Large intestine (tissue), 3 donors: ENCODE measurements around the gene EDN2. TPM values are rescaled to one million over a fixed set of nuclear protein-coding genes. Genes with fewer than 3 reads are reported as not detected.

Experiments
- DNase-seq, 2 donors: peaks; one replicate each; pipeline versions ENCODE4 v3.0.0 to v3.0.0-alpha.2; 2013
- H3K27ac ChIP-seq: one replicate; pipeline ENCODE4 v1.5.1; 2013; ENCODE audit warnings: low read length
- H3K27me3 ChIP-seq: 2 replicates; pipeline ENCODE4 v1.6.1; 2013; ENCODE audit warnings: low read length; ENCODE audit not compliant: control insufficient read depth, insufficient read depth
- H3K36me3 ChIP-seq: 2 replicates; pipeline ENCODE4 v1.6.1; 2013; ENCODE audit warnings: low read length; ENCODE audit not compliant: control insufficient read depth, insufficient read depth
- H3K4me1 ChIP-seq: one replicate; pipeline ENCODE4 v1.6.1; 2013; ENCODE audit warnings: low read length; ENCODE audit not compliant: control insufficient read depth, insufficient read depth
- H3K4me3 ChIP-seq: one replicate; pipeline ENCODE4 v1.5.1; 2013; ENCODE audit warnings: low read length
- H3K9me3 ChIP-seq: one replicate; pipeline ENCODE4 v1.6.1; 2013; ENCODE audit warnings: mild to moderate bottlenecking, low read depth, low read length, moderate library complexity; ENCODE audit not compliant: control insufficient read depth
- WGBS: methylation state at CpG from one replicate; pipeline ENCODE4 v1.1.5; 2013; ENCODE audit warnings: low lambda C conversion rate; ENCODE audit not compliant: insufficient coverage; 5-methylcytosine and 5-hydroxymethylcytosine counted together
- polyA plus RNA-seq: library from polyadenylated mRNA; unstranded; fragments of 120-200 nt; gene quantifications from one replicate; pipeline ENCODE4 v1.2.1, GENCODE V29; 2013

Gene EDN2
- polyA plus RNA-seq, 1 donor, result 0.51 TPM

DNA sequence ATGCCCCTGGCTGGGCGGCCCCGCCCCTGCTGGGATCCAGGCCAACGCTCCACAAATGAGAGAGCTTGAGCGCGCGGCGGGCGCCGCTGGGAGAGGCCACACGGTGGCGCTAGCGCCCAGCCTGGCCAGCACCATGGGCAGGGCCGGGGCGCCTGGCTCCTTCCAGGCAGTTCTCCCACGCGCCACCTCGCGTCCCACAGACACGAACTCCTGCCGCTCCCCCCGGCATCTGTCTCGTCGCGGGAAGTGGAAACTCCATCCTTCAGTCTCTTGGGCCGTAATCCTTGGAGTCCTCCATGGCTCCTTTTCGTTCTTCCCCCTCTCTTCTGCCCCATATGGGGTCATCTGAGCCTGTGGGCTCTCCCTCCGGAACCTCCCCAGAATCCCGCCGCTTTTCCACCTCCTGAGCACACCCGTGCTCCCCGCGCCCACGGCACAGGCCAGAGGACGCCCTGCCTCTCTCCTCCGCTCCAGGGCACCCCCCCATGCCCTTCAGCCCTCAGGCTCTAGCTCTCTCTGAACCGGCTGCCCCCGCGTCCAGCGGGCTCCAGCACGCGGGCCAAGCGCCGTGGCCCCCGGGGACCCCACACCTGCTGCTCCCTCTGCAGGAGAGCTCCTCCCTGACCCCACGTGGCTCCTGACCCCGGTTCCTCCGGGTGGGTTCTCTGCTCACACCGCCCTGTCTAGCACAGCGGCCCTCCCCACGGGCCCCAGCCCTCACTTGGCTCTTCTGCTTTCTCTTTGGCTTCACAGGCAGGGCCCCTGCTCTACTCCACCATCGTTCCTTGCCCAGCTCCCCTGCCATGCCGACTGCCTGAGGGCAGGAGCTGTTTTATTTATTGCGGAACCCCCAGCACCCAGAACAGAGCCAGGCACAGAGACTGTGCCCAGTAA, 31.9 kb upstream of the EDN2 start:
- peak; percentile 92 to 95 for DNase-seq
- H3K9me3 ChIP-seq, result peaks cover 3% of the 10 kb centered on the region
- H3K36me3 ChIP-seq, result no peaks in the 10 kb centered on the region
- H3K27ac ChIP-seq, result peak overlapping the region; percentile 88
- peaks cover 29% of the 10 kb centered on the region for H3K4me1 ChIP-seq
- peak overlapping the region; percentile 50 for H3K4me3 ChIP-seq
- WGBS, result no CpG with 5 or more reads among the region's 53 CpGs
- H3K27me3 ChIP-seq, result no peaks in the 10 kb centered on the region

DNA sequence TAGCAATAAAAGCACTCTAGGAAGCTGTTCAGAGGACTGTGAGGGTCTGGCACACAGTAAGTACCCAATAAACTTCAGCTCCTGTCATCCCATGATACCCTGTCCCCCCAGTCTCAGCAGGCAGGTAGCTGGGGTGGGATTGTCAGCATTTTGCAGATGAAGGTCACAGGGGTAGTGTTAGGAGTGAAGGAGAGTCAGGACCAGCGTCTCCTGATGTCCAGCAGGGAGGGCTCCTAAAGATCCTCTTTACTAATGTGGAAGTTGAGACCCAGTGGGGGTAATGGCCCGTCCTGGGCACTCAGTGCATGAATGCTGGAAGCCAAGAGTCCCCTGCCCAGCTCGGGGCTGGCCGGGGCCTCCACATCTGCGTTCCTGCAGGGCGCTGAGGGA, 31.3 kb upstream of the EDN2 start:
- WGBS, result no CpG with 5 or more reads among the region's 6 CpGs

DNA sequence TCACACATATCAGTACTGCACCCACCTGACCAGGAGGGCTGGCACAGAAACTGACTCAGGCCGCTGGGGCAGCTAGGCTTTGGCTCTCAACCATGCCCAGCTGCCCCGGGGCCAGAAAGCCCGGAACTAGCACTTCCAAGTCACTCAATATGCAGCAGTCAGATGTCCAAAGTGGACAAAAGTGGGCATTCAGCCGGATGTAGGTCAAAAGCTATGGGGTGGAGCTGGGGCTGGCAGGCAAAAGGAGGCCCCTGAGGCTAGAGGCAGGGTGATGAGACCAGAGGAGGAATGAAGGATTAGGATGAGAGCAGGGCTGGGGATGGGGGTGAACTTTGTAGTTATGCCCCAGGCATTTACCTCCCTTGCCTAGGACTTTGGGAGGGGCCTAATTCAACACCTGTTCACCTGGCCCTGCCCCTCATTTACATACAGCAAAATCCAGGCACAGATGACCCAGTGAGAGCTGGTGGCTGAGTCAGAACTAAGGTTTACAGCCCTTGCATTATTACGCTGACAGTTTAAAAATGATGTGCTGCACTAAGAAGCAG, 30.7 kb upstream of the EDN2 start:
- Histone ChIP-seq H3K36me3 (no peaks in the 10 kb centered on the region), H3K4me3 (no peak overlapping the region), H3K27ac (peak overlapping the region; percentile 88), H3K4me1 (peaks cover 29% of the 10 kb centered on the region), H3K9me3 (peaks cover 3% of the 10 kb centered on the region), H3K27me3 (no peaks in the 10 kb centered on the region)
- DNase-seq, result peak; percentile 77 to 91
- WGBS, result no CpG with 5 or more reads among the region's 5 CpGs

More for the DNA sequence above, 31.3 kb upstream of the EDN2 start:
- Histone ChIP-seq H3K27ac (peak overlapping the region; percentile 88), H3K9me3 (peaks cover 3% of the 10 kb centered on the region), H3K4me1 (peaks cover 29% of the 10 kb centered on the region), H3K4me3 (no peak overlapping the region), H3K36me3 (no peaks in the 10 kb centered on the region), H3K27me3 (no peaks in the 10 kb centered on the region)
- DNase-seq, result no peak

DNA sequence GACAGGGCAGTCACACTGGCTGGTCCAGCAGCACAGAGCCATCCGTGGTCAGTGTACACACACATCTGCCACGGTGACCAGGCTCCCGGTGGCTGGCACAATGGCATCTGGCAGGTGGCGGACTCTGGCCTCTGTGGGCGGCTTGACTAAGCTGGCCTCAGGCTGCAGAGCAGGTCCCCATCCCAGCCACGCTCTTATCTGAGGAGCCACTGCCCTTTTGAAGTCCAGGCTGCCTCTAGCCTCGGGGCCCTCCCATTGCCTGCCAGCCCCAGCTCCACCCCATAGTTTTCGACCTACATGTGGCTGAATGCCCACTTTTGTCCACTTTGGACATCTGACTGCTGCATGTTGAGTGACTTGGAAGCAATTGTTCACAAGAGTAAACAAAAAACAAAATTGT, 29.9 kb upstream of the EDN2 start:
- WGBS, result no CpG with 5 or more reads among the region's 8 CpGs
- Histone ChIP-seq H3K4me1 (peaks cover 29% of the 10 kb centered on the region), H3K27me3 (no peaks in the 10 kb centered on the region), H3K27ac (peak overlapping the region; percentile 88), H3K36me3 (no peaks in the 10 kb centered on the region), H3K4me3 (no peak overlapping the region), H3K9me3 (peaks cover 3% of the 10 kb centered on the region)
- DNase-seq, result peak; percentile 76 to 85

DNA sequence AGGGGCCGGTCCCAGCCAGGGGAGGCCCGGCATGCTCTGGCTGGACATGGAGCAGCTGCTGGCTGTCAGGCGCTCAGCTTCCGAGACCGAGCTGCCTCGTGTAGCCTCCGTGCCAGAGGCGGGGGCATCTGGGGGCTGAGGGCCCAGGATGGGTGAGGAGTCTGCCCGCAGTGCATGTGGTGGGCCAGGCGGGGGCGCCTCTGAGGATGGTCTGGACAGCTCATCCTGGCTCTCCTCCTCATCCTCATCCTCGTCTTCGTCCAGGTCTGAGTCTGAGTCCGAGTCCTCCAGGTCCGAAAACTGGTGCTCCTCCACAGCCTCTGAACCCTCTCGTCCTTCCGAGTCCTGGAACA, 28.9 kb upstream of the EDN2 start:
- Histone ChIP-seq H3K27ac (no peak overlapping the region), H3K9me3 (peaks cover 3% of the 10 kb centered on the region), H3K36me3 (no peaks in the 10 kb centered on the region), H3K4me3 (no peak overlapping the region), H3K27me3 (no peaks in the 10 kb centered on the region), H3K4me1 (peaks cover 29% of the 10 kb centered on the region)
- WGBS, result 100% methylated on average over 1 of the region's 17 CpGs
- no peak for DNase-seq

DNA sequence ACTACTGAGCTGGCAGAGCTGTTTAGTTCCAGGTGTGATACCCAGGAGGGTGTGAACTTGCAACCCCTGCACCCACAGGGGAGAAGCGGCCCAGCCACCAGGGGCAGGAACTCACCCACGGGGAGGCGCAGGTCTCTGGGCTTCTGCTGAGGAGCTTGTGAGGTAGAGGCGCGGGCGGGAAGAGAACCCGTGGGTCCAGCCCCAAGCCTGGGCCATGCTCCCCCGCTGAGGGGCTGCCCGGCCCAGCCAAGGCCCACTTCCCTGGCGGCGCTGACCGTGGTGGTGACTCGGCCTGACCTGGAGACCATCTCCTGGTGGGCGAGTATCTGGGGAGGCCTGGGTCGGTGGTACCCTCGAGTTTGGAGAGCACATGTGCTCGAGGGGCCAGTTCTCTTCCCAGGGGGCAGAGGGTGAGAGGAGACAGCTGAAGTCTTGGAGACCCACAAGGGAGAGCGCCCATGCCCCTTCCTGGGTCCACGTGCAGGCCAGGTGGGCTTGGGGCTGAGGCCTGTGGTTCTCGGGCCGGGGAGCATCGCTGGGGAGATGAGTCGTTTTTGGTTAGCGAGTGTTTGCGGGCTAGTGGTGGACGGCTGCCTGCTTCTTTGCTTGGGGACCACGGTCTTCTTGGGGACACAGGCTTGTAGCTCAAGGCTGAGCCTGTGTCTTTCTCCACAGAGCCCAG, 28.4 kb upstream of the EDN2 start:
- Histone ChIP-seq H3K9me3 (peaks cover 3% of the 10 kb centered on the region), H3K4me3 (no peak overlapping the region), H3K4me1 (peaks cover 29% of the 10 kb centered on the region), H3K27ac (no peak overlapping the region), H3K27me3 (no peaks in the 10 kb centered on the region), H3K36me3 (no peaks in the 10 kb centered on the region)
- no peak for DNase-seq
- no CpG with 5 or more reads among the region's 27 CpGs for WGBS

DNA sequence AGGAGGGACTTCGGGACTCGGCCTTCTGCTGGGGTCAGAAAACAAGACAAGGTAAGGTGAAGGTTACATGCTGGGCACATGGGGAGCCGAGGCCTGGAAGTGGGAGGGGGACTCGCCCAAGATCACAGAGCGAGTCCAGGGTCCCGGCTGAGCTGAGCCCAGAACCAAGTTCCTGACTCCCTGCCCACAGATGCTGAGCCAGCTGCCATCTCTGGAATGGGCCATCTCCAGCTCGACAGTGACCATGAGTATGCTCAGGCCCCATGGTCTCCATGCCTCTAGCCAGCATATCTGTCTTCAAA, 26.7 kb upstream of the EDN2 start:
- Histone ChIP-seq H3K4me3 (no peak overlapping the region), H3K27me3 (no peaks in the 10 kb centered on the region), H3K4me1 (peaks cover 24% of the 10 kb centered on the region), H3K36me3 (no peaks in the 10 kb centered on the region), H3K27ac (no peak overlapping the region), H3K9me3 (no peaks in the 10 kb centered on the region)
- DNase-seq, result no peak
- no CpG with 5 or more reads among the region's 7 CpGs for WGBS

DNA sequence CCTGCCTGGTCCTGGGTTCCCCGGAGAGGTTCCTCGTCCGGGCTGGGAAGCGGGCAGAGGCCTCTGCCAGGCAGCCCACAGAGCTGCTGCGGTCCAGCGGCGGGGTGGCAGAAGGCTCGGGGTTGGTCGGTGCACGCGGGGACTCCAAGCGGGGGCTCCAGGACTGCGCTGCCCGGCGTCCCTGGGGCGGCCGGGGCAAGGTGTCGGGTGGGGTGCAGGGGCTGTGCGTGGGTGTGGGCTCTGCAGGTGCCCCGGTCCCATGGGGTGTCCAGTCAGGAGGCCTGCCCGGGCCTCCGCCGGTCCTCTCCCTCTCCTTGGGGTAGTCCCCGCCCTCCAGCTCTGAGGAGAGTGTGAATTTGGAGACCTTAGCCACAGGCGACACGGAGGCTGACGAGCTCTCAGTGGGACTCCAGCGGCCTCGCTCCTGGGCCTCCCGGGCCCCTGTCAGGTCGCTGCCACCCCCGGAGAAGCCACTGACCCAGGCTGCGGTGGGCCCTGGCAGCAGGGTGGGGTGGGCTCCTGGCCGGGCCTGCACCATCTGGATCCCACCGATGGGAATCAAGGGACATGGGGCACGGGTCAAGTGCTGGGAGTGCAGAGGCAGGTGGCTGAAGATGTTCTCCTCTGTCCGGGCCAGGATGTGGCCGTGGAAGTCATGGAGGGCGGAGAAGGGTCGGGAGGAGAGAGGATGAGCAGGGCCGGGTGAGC, 26.2 kb upstream of the EDN2 start:
- Histone ChIP-seq H3K36me3 (no peaks in the 10 kb centered on the region), H3K9me3 (no peaks in the 10 kb centered on the region), H3K4me1 (peaks cover 20% of the 10 kb centered on the region), H3K27ac (no peak overlapping the region), H3K4me3 (no peak overlapping the region), H3K27me3 (no peaks in the 10 kb centered on the region)
- no peak for DNase-seq
- WGBS, result no CpG with 5 or more reads among the region's 41 CpGs

DNA sequence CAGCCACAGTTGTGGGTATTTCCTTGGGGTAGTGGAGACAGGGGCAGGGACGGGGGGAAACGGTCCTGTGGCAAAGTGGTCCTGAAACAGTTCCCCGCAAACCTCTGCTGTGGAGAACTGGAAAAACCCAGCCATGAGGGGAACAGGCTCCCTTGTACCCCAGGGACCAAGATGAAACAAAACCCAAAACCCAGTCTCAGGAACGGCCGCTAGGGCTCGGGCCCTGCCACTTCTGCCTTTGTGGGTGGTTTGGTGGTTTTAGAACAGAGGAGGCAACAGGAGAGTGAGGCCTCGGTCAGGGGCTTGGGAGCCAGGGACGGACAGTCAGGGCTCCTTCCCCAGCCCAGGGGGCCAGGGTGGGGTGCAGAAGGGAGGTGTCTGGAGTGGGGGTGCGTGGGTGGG, 24.8 kb upstream of the EDN2 start:
- Histone ChIP-seq H3K4me1 (peaks cover 7% of the 10 kb centered on the region), H3K4me3 (no peak overlapping the region), H3K27me3 (no peaks in the 10 kb centered on the region), H3K36me3 (no peaks in the 10 kb centered on the region), H3K9me3 (no peaks in the 10 kb centered on the region), H3K27ac (no peak overlapping the region)
- WGBS, result no CpG with 5 or more reads among the region's 9 CpGs
- no peak for DNase-seq

DNA sequence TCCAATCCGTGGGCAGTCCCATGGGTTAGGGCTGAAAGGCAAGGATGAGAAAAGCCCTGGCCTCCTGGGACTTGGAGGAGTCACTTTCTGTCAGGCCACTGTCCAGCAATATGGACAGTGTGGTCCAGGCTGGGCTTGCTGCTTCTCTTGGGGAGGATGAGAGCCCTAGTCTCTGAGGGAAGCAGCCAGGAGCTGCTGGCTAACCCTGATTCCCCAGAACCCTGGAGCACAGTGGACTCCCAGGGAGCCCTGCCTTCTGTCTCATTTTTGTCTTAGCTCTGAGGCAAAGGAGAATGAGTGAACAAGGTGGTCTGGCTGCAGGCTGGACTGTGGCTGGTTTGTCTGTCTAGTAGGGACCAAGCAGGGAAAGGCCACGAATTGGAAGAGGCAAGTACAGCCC, 23.8 kb upstream of the EDN2 start:
- no CpG with 5 or more reads among the region's 2 CpGs for WGBS
- no peaks in the 10 kb centered on the region for H3K36me3 ChIP-seq
- DNase-seq, result no peak
- H3K4me1 ChIP-seq, result no peaks in the 10 kb centered on the region
- H3K4me3 ChIP-seq, result no peak overlapping the region
- H3K27ac ChIP-seq, result no peak overlapping the region
- H3K27me3 ChIP-seq, result no peaks in the 10 kb centered on the region
- H3K9me3 ChIP-seq, result no peaks in the 10 kb centered on the region
